IPS-15b (cell line): Measurements from ENCODE around the gene MAP3K5.
"Not testable (repeated sequence)": the region's sequence is repeated elsewhere in the genome, so short reads cannot be mapped to it uniquely, and the experiment has no call there.

Experiments used
- H3K27me3 ChIP-seq: one replicate; pipeline ENCODE4 v1.6.1; 2013; ENCODE audit warnings: low read length; ENCODE audit not compliant: control insufficient read depth, insufficient read depth
- H3K36me3 ChIP-seq: one replicate; pipeline ENCODE4 v1.6.1; 2013; ENCODE audit warnings: low read length; ENCODE audit not compliant: control insufficient read depth, insufficient read depth
- H3K4me1 ChIP-seq: one replicate; pipeline ENCODE4 v1.6.1; 2013; ENCODE audit warnings: mild to moderate bottlenecking, low read length; ENCODE audit not compliant: control insufficient read depth, insufficient read depth
- H3K4me3 ChIP-seq: one replicate; pipeline ENCODE4 v1.5.1; 2013; ENCODE audit warnings: low read depth, low read length
- H3K9ac ChIP-seq: one replicate; pipeline ENCODE4 v1.6.1; 2013; ENCODE audit warnings: low read depth, mild to moderate bottlenecking, low read length
- H3K9me3 ChIP-seq: one replicate; pipeline ENCODE4 v1.6.1; 2013; ENCODE audit warnings: mild to moderate bottlenecking, low read length; ENCODE audit not compliant: control insufficient read depth, insufficient read depth

MAP3K5 gene

DNA sequence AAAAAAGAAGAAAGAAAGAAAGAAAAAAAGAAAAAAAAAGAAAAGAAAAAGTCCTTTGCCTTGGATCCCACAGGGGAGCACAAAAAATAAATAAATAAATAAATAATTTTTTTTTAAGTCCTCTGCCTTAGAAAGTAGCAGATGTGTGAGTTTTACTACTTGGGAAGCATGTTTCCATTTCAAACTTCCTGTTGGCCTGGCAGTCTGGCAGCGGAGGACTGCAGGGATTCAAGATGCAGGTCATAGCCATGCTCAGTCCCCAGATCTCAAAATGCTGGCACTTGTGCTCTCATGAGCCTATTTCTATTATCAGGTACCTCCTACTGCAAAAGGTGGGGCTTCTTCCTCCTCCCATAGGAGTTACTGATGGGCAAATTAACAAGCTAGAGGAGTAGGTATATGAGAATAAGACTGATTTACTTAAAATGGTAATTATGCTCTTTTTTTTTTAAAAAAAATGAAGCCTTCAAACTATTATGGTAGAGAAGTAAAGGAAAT lies 187.9 kb downstream of the MAP3K5 start:
- no peak overlapping the region for H3K4me3 ChIP-seq
- no peaks in the 10 kb centered on the region for H3K9me3 ChIP-seq
- H3K4me1 ChIP-seq: no peaks in the 10 kb centered on the region
- no peaks in the 10 kb centered on the region for H3K36me3 ChIP-seq
- H3K27me3 ChIP-seq: no peaks in the 10 kb centered on the region
- no peak overlapping the region for H3K9ac ChIP-seq

DNA sequence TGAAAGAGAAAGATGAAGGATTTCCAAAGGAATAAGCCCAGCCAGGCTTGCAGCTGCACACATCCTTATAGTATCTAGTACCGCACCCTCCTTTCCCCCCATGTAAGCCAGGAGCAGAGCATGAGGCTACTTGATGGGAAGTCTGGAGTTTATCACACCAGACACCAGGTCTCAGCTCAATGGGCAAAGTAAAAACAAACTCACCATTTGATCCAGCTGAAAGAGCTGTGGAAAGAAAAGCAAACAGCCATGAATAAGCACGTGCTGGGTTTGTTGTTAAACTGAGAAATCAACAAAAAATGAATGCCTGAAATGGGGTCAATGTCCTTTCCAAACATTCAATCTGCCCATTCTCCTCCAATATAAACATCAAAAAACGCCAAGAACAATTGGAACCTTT lies 191.5 kb downstream of the MAP3K5 start:
- H3K9ac ChIP-seq: no peak overlapping the region
- H3K4me3 ChIP-seq: no peak overlapping the region
- H3K9me3 ChIP-seq: no peaks in the 10 kb centered on the region
- no peaks in the 10 kb centered on the region for H3K4me1 ChIP-seq
- no peaks in the 10 kb centered on the region for H3K27me3 ChIP-seq
- no peaks in the 10 kb centered on the region for H3K36me3 ChIP-seq

- H3K36me3 ChIP-seq: no peaks in the 10 kb centered on the region
- peaks cover 2% of the 10 kb centered on the region for H3K4me1 ChIP-seq
- H3K9me3 ChIP-seq: no peaks in the 10 kb centered on the region
- H3K9ac ChIP-seq: no peak overlapping the region
- H3K4me3 ChIP-seq: no peak overlapping the region
- H3K27me3 ChIP-seq: no peaks in the 10 kb centered on the region
Measured at GRCh38 chr6:136599329-136600011, 192.8 kb downstream of the MAP3K5 start.

DNA sequence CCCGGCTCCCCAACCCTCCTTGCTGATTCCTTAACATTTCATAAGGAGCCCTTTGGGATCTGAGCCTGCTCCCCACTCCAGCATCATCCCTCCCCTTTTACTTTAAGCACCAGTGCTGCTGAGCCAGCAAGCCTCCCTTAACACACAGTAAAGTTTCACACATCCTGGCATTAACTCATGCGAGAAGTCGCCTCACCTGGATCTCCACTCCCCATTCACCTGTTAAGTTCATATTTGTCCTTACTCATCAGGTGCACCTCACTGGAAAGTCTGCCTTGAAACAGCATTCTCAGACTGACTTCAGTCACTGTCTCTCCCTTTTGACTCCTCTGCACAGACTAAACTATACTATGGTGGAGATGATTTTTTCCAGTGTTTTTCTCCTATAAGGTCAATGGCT lies 194.2 kb downstream of the MAP3K5 start:
- no peaks in the 10 kb centered on the region for H3K9me3 ChIP-seq
- no peaks in the 10 kb centered on the region for H3K36me3 ChIP-seq
- no peak overlapping the region for H3K4me3 ChIP-seq
- H3K9ac ChIP-seq: no peak overlapping the region
- no peaks in the 10 kb centered on the region for H3K27me3 ChIP-seq
- H3K4me1 ChIP-seq: peaks cover 8% of the 10 kb centered on the region

- H3K36me3 ChIP-seq: no peaks in the 10 kb centered on the region
- no peaks in the 10 kb centered on the region for H3K27me3 ChIP-seq
- H3K4me3 ChIP-seq: no peak overlapping the region
- H3K4me1 ChIP-seq: peaks cover 25% of the 10 kb centered on the region
- H3K9me3 ChIP-seq: no peaks in the 10 kb centered on the region
- H3K9ac ChIP-seq: no peak overlapping the region
Measured at GRCh38 chr6:136594671-136595070, 197.6 kb downstream of the MAP3K5 start.

DNA sequence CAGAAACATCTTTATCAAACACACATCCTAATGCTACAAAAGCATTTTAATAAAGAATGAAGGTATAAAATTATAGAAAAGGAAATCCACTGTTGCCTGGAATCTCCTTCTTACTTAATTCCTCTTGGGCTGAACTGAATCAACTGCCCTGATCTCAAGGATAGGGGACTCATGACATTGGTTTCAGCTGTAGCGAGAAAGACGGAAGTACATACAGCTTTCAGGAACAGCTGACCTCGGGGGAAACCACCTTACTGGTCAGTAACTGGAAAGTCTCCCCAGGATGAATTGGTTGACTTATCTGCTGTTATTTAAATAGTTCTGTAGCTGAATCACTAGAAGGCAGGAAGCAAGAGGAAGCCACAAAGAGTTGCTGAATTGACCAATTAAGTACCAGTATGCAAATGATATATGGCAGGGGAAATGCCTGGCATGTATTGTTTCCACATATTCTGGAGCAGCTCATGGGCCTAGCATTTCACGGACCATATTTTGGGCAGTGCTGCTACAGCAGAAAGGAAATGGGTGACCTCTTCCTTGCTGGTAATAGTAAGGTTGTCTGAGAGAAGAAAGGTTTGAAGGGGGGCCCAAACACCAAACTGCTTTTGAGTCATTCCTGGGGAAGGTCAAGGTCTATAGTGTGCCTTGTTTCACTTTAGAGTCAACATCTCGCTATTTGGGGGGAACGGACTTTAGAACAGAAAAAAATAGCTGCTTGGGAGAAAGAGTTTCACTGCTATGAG lies 198.4 kb downstream of the MAP3K5 start:
- Histone ChIP-seq H3K4me1 (peaks cover 29% of the 10 kb centered on the region), H3K4me3 (no peak overlapping the region), H3K36me3 (no peaks in the 10 kb centered on the region), H3K9ac (no peak overlapping the region), H3K9me3 (no peaks in the 10 kb centered on the region), H3K27me3 (no peaks in the 10 kb centered on the region)

- Histone ChIP-seq H3K9me3 (no peaks in the 10 kb centered on the region), H3K9ac (no peak overlapping the region), H3K36me3 (no peaks in the 10 kb centered on the region), H3K4me3 (no peak overlapping the region), H3K27me3 (no peaks in the 10 kb centered on the region), H3K4me1 (peaks cover 34% of the 10 kb centered on the region)
Measured at GRCh38 chr6:136592930-136593673, 199.2 kb downstream of the MAP3K5 start.

DNA sequence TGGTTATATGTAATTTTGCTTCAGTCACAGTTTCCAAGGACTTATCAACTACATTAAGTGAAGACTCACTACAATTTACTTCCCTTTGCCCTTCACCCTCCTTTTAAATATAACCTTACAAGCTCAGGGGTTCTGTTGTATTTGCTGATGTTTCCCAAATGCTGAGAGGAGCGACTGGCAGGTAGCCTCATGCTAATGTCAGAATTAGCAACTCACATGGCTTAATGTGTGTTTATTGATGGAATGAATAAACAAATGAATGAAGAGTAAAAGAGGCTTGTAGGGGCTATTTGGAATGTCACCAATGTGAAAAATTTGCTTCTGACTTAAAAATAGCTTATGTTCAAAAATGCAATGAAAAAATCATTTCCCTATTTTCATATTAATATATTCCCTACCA lies 200.7 kb downstream of the MAP3K5 start:
- Histone ChIP-seq H3K27me3 (no peaks in the 10 kb centered on the region), H3K4me1 (peaks cover 34% of the 10 kb centered on the region), H3K9ac (no peak overlapping the region), H3K36me3 (no peaks in the 10 kb centered on the region), H3K4me3 (no peak overlapping the region), H3K9me3 (no peaks in the 10 kb centered on the region)

DNA sequence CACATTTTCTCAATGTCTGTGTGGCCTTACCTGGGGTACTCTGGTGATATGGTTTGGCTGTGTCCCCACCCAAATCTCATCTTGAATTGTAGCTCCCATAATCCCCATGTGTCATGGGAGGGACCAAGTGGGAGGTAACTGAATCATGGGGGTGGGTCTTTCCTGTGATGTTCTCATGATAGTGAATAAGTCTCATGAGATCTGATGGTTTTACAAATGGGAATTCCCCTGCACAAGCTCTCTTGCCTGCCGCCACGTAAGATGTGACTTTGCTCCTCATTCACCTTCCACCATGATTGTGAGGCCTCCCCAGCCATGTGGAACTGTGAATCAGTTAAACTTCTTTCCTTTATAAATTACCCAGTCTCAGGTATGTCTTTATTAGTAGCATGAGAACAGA lies 201.4 kb downstream of the MAP3K5 start:
- not testable (repeated sequence) for H3K27me3 ChIP-seq, H3K9me3 ChIP-seq, H3K4me3 ChIP-seq, H3K36me3 ChIP-seq, H3K9ac ChIP-seq
- peaks cover 34% of the 10 kb centered on the region for H3K4me1 ChIP-seq

DNA sequence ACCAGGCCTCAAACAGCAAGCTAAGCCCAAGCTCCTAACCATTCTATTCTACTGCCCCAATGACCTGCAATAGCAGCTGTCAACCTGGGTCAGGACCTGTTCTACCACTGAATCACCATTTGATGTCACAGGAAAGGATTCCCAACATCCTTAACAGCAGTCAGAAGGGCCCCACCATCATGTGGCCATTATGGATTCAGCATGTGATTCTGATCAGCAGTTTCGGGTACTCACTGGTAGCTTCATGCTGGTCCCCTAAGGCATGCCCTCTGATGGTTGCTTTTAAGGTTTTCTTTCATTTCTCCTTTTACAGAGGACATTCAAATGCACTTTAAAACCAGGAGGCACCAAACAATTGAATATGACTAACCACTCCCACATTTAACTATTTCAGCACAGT lies 204.8 kb downstream of the MAP3K5 start:
- Histone ChIP-seq H3K9ac (no peak overlapping the region), H3K36me3 (no peaks in the 10 kb centered on the region), H3K4me1 (peaks cover 22% of the 10 kb centered on the region), H3K4me3 (no peak overlapping the region), H3K27me3 (no peaks in the 10 kb centered on the region), H3K9me3 (no peaks in the 10 kb centered on the region)

DNA sequence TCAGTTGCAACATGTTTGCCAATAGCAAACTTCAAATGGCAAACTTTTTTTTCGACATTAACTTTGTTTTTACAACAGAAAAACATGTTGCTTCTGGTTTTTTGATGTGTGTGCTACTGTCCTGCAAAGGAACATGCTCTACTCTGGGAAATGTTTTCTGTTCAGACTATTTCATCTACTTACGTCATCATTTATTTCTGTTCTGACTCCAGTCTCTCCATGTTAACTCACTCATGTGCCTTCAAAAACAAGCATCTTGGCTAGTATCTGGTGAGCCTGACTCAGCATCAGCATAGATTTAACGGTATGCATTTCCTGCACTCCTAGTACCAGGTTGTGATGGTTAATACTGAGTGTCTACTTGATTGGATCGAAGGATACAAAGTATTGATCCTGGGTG lies 206.0 kb downstream of the MAP3K5 start:
- peaks cover 10% of the 10 kb centered on the region for H3K4me1 ChIP-seq
- no peak overlapping the region for H3K9ac ChIP-seq
- H3K27me3 ChIP-seq: no peaks in the 10 kb centered on the region
- H3K4me3 ChIP-seq: no peak overlapping the region
- no peaks in the 10 kb centered on the region for H3K9me3 ChIP-seq
- no peaks in the 10 kb centered on the region for H3K36me3 ChIP-seq
